Suprapubic skin (tissue), 3 donors: ENCODE data around the gene CAMTA2.

Experiments
- EP300 ChIP-seq: sonication (generic); formaldehyde crosslinking; IDR thresholded peaks from one replicate; pipeline ENCODE4 v1.6.1; 2017; ENCODE audit warnings: antibody characterized with exemption
- POLR2A ChIP-seq, 2 donors: fragments of 450-650 bp; IDR thresholded peaks; one replicate each; pipeline ENCODE4 v1.6.1; 2017; ENCODE audit warnings: antibody characterized with exemption in 2 of 2, mild to moderate bottlenecking in 2 of 2, moderate library complexity in 2 of 2
- TF ChIP-seq, protein P1 (sequence below), 2 donors: fragments of 200-600 bp in 1 of 2; fragments of 450-650 bp in 1 of 2; sonication (generic) in 1 of 2; IDR thresholded peaks; one replicate each; pipeline ENCODE4 v1.5.1; 2016 to 2019; ENCODE audit warnings: antibody characterized with exemption in 2 of 2, mild to moderate bottlenecking in 1 of 2, moderate library complexity in 1 of 2

DNA sequence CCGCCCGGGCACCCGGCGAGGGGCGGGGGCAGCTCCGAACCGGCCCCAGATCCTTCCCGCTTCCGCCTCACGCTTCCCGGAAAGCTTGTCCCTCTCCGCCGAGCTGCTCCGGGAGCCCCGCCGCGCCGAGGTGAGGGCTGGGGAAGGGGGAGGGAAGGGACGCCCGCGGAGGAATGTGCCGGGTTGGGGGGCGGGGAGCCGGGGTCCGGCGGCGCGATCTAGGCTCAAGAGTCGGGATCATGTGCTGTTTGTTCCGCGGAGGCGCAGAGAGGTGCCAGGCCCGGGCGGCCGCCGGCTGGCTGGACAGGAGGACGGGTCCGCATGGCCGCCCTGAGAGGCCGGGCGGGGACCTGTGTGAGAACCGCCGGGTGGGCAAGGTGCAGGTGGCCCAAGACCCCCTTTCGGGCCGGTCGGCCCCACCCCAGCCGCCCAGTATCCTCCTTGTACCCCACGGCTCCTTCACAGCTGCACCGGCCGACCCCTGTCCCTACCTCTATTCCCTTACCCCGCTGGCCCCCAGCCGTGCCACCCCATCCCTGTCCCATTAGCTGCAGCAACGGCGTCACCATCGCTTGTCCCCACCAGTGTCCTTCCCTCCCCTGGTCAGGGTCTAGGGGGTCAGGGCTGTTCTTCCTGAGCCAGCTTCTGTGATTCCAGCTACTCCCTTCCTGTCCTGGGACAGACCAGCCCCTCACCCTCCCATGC is 10.7 kb upstream of the CAMTA2 start:
- TF ChIP-seq, protein P1, sequence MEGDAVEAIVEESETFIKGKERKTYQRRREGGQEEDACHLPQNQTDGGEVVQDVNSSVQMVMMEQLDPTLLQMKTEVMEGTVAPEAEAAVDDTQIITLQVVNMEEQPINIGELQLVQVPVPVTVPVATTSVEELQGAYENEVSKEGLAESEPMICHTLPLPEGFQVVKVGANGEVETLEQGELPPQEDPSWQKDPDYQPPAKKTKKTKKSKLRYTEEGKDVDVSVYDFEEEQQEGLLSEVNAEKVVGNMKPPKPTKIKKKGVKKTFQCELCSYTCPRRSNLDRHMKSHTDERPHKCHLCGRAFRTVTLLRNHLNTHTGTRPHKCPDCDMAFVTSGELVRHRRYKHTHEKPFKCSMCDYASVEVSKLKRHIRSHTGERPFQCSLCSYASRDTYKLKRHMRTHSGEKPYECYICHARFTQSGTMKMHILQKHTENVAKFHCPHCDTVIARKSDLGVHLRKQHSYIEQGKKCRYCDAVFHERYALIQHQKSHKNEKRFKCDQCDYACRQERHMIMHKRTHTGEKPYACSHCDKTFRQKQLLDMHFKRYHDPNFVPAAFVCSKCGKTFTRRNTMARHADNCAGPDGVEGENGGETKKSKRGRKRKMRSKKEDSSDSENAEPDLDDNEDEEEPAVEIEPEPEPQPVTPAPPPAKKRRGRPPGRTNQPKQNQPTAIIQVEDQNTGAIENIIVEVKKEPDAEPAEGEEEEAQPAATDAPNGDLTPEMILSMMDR (IDR thresholded peaks at IDR 0.05): no peak
- TF ChIP-seq POLR2A (IDR thresholded peaks at IDR 0.05) (no peak), EP300 (no peak)
